Central memory CD8-positive, alpha-beta T cell (primary cell): ENCODE measurements around the gene LPAR5.
A peak's percentile ranks its signal among the peaks of the same experiment; 100 is the strongest.

ENCODE experiments used
- ATAC-seq: fragments of 150-1000 bp; cut with Tn5 transposase; replicated peaks from 2 replicates; pipeline ENCODE4 v1.10.0; 2022; ENCODE audit warnings: mild to moderate bottlenecking, moderate FRiP score, moderate number of reproducible peaks; ENCODE audit not compliant: poor library complexity, severe bottlenecking; ENCODE audit errors: extremely low read depth
- DNase-seq, 2 donors: peaks; one replicate each; pipeline ENCODE4 v3.0.0; 2021; ENCODE audit warnings: low spot score in 2 of 2
- H3K27ac Mint-ChIP-seq: one replicate; pipeline ENCODE4 v1.8.0; 2022; ENCODE audit warnings: low read depth, mild to moderate bottlenecking, moderate library complexity, mixed read lengths
- H3K27me3 Mint-ChIP-seq: one replicate; pipeline ENCODE4 v1.8.0; 2022; ENCODE audit warnings: mixed read lengths
- H3K36me3 Mint-ChIP-seq: one replicate; pipeline ENCODE4 v1.8.0; 2022; ENCODE audit warnings: mild to moderate bottlenecking, moderate library complexity, mixed read lengths; ENCODE audit not compliant: insufficient read depth
- H3K4me1 Mint-ChIP-seq: one replicate; pipeline ENCODE4 v1.8.0; 2022; ENCODE audit warnings: mixed read lengths
- H3K4me3 Mint-ChIP-seq: one replicate; pipeline ENCODE4 v1.8.0; 2022; ENCODE audit warnings: mild to moderate bottlenecking, moderate library complexity, mixed read lengths
- H3K9me3 Mint-ChIP-seq: one replicate; pipeline ENCODE4 v1.8.0; 2022; ENCODE audit warnings: mixed read lengths

Gene LPAR5

DNA sequence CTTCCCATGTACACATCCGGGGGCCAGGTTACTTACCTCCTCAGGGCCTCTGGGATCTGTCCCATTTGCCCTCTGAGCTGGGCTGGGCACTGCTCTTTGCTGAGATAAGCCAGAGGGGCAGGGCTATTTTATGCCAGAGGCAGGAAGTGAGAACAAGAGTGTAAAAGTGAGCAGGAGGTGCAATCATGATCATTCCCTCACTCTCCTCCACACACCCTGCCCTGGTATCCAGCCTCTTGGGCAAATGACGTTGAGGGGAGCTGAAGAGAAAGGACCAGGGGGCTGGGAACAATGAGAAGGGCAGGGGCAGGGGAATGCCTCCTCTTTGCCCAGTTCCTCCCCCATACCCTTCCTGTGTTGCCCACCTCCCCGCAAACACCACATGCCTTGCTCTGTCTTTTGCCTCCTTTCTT, 4.2 kb downstream of the LPAR5 start:
- DNase-seq, result no peak
- H3K4me1 Mint-ChIP-seq, result peaks cover 59% of the 10 kb centered on the region
- H3K36me3 Mint-ChIP-seq, result peaks cover 15% of the 10 kb centered on the region
- no peaks in the 10 kb centered on the region for H3K27me3 Mint-ChIP-seq
- ATAC-seq, result peak; percentile 34
- peak overlapping the region; percentile 79 for H3K4me3 Mint-ChIP-seq
- H3K27ac Mint-ChIP-seq, result peak overlapping the region; percentile 91
- H3K9me3 Mint-ChIP-seq, result no peaks in the 10 kb centered on the region

DNA sequence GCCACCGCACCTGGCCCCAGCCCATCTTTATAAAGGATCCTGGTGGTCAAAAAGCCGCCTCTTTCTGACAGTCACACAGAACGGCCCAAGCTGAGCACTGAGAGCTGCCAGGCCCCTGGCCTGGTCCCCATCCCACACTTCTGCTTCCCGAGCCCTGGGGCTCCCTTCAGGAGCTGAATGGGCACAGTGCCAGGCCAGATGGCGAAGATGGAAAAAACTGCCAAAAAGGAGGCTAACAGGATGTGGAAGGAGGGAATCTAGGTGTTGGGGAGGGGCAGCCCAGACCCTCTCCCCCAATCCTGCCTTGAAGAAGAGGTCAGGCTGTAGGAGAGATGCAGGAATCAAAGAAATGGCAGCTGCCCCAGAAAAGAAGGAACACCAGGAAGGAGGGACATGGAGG, 5.0 kb downstream of the LPAR5 start:
- ATAC-seq, result no peak

DNA sequence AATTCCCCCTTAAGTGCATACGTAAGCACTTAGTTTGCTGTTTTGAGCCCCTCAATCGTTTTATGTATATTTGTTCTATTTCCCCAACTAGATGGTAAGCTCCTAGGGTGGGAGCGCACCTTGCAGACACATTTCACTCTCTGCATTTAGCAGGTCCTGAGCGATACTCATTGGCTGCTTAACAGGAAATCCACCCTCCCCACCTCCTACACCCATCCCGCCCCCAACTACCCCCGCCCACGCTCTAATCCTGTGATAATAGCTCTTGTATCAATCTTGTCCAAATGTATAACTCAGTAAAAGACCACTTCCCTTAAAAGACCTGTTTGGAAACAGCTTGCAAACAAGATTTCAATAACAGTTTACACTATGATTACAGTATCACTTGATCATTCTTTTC, 8.1 kb downstream of the LPAR5 start:
- peaks cover 41% of the 10 kb centered on the region for H3K4me1 Mint-ChIP-seq

More for the DNA sequence above, 5.0 kb downstream of the LPAR5 start:
- Mint-ChIP-seq H3K9me3 (no peaks in the 10 kb centered on the region), H3K36me3 (peaks cover 12% of the 10 kb centered on the region), H3K4me3 (peak overlapping the region; percentile 79), H3K4me1 (peaks cover 54% of the 10 kb centered on the region), H3K27ac (peak overlapping the region; percentile 91), H3K27me3 (no peaks in the 10 kb centered on the region)
- DNase-seq, result no peak

DNA sequence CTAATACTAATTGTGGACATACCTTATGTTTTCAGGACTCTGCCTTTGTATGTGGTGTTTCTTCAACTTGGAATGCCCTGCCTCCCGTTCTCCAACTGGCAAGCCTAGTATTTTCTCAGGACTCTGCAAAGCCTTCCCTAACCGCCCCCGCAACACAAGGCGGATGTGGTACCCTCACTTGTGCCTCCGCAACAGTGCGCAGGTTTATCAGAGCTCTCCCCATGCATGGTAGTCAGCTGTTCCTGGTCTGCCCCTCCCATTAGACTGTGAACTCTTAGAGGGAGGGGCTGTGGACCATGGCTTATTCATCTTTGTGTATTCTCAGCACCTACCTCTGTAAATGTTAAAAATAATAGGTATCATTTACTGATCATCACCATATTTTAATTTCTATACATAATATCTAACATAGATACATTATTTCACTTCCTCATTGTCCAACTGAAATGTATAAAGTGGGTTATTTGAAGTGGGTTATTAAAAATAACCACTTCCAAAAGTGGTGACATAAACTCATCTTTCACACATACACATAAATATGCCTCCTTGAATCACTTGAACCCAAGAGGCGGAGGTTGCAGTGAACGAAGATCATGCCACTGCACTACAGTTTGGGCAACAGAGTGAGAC, 9.0 kb downstream of the LPAR5 start:
- H3K9me3 Mint-ChIP-seq, result no peaks in the 10 kb centered on the region
- no peak overlapping the region for H3K27ac Mint-ChIP-seq
- H3K36me3 Mint-ChIP-seq, result peaks cover 17% of the 10 kb centered on the region
- no peak for ATAC-seq
- peak overlapping the region; percentile 79 for H3K4me3 Mint-ChIP-seq
- no peaks in the 10 kb centered on the region for H3K27me3 Mint-ChIP-seq
- H3K4me1 Mint-ChIP-seq, result peaks cover 33% of the 10 kb centered on the region
- DNase-seq, result no peak

More for the DNA sequence above, 8.1 kb downstream of the LPAR5 start:
- DNase-seq (no peak), ATAC-seq (peak; percentile 65)
- Mint-ChIP-seq H3K36me3 (peaks cover 18% of the 10 kb centered on the region), H3K27me3 (no peaks in the 10 kb centered on the region), H3K4me3 (peak overlapping the region; percentile 79), H3K9me3 (no peaks in the 10 kb centered on the region), H3K27ac (peak overlapping the region; percentile 83)

DNA sequence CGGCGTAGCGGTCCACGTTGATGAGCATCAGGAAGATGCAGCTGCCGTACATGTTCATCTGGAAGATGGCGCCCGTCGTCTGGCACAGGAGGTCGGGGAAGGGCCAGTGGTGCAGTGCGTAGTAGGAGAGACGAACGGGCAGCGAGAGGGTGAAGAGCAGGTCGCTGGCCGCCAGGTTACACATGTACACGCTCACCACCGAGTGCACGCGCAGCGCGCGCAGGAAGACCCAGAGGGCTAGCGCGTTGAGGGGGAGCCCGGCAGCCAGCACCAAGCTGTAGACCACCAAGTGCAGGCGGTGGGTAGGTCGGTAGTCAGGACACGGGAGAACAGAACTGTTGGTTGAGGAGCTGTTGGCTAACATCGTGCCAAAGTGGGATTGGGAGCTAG, 14.9 kb downstream of the LPAR5 start:
- Mint-ChIP-seq H3K36me3 (peaks cover 21% of the 10 kb centered on the region), H3K27ac (peak overlapping the region; percentile 35), H3K27me3 (no peaks in the 10 kb centered on the region), H3K9me3 (no peaks in the 10 kb centered on the region), H3K4me3 (peak overlapping the region; percentile 16), H3K4me1 (peaks cover 11% of the 10 kb centered on the region)
- ATAC-seq (no peak), DNase-seq (no peak)

DNA sequence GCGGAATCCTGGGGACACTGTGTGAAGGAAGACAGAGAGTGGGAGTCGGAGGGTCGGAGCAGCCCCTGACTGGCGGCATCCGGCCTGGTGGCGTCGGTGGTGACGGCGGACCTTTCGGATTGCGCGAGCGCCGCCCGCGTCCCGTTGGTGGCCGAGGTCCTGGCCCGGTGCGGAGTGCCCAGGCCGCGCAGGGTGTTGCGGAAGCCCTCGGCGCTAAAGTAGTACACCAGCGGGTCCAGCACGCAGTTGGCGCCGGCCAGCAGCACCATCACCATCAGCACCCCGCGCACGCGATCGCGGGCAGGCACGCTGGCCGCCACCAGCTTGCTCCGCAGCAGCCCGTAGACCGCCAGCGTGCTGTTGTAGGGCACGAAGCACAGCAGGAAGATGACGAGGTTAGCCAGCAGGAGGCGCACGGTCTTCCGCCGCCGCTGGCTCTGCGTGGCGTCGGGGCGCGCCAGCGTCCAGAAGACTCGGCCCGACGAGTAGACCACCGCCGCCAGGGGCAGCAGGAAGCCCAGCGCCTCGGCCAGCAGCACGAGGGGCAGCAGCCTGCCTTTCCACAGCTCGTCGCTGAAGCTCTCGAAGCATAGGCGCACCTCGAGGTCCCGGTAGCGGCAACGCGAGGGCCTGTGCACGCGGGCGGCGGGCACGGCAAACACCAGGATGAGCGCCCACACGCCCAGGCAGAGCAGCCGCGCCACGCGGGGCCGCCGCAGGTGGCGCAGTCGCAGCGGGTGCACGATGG, 15.4 kb downstream of the LPAR5 start:
- Mint-ChIP-seq H3K36me3 (peaks cover 21% of the 10 kb centered on the region), H3K4me3 (peak overlapping the region; percentile 16), H3K9me3 (no peaks in the 10 kb centered on the region), H3K27ac (peak overlapping the region; percentile 35), H3K4me1 (peaks cover 11% of the 10 kb centered on the region), H3K27me3 (no peaks in the 10 kb centered on the region)
- ATAC-seq (peak; percentile 35), DNase-seq (no peak)

DNA sequence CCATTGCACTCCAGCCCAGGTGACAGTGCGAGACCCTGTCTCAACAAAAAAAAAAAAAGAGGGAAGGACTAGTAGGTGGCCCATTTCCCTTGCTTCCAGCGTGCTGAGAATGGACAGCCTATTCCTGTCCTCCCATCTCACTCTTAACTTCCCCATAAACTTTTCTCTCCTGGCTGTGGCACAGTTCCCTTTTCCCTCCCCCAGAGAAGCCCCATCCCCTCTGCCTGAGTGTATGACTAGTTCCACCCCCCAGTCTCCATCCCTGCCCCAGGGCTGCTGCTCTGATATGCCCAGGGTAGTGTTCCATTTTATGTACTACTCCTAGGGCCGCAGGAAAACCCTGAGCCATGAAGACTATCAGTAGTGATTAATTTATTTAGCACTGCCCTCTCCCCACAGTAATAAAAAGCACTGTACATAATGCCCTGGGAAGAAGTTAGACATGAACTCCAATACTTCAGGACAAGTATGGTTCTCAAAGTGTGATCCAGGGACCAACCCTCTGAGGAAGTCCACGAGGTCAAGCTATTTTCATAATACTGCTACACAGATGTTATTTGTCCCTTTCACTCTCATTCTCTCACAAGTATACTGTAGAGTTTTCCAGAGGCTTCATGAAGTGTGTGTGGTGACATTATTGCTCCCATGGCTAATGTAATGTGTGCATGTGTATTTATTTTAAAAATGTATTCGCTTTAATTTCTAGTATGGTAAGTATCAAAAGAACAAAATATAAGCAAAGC, 17.1 kb downstream of the LPAR5 start:
- Mint-ChIP-seq H3K27ac (peak overlapping the region; percentile 92), H3K4me3 (no peak overlapping the region), H3K9me3 (no peaks in the 10 kb centered on the region), H3K36me3 (peaks cover 17% of the 10 kb centered on the region), H3K4me1 (peaks cover 20% of the 10 kb centered on the region), H3K27me3 (no peaks in the 10 kb centered on the region)
- ATAC-seq (no peak), DNase-seq (no peak)

DNA sequence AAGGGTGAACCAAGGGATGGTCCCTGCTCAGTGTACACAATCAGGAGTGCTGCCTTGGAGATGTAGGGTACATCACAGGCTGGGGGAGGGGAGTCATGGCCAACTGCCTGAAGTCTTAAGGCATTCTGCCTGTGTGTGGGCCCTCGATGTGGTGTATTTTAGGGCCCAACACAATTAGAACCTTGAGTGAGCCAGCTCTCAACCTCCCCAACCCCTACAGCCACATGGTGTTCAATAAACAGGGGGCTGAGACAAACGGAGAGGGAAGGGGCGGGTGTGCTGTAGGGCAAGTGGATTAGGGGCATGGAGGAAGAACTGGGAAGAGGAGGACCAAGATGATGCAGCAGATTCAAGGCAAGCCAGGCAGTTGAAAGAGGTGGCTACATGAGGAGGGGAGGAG, 20.0 kb downstream of the LPAR5 start:
- Mint-ChIP-seq H3K36me3 (peaks cover 9% of the 10 kb centered on the region), H3K4me3 (no peak overlapping the region), H3K27me3 (no peaks in the 10 kb centered on the region), H3K4me1 (peaks cover 45% of the 10 kb centered on the region), H3K27ac (peak overlapping the region; percentile 36), H3K9me3 (no peaks in the 10 kb centered on the region)
- DNase-seq, result no peak
- ATAC-seq, result no peak

DNA sequence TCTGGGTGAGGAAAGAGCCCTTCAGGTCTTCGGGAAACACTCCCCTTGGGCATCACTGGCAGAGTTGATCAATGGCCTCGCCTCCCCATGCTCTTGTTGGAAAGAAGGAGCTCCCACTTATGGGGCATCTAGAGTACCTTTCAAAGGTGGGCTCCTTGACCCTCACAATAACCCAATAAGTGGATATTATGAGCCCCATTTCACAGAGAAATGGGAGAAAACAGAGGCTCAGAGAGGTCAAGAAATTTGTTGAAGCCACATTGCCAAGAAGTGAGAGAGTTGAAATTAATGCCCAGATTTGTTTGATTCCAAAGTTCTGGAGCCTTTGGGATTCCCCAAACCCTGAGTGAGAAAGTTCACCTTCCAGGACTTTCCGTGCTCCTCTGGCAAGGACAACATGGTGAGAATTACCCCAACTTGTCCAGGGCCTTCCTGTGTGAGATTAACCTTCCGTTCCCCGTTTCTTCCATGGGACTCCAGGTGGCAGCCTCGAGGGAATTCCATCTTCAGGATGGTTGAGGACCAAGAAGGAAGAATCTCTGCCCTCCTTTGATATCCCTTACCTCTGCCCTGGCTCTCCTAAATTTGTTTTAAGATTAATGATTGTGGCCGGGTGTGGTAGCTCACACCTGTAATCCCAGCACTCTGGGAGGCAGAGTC, 21.1 kb downstream of the LPAR5 start:
- H3K9me3 Mint-ChIP-seq, result no peaks in the 10 kb centered on the region
- peak overlapping the region; percentile 91 for H3K27ac Mint-ChIP-seq
- peaks cover 45% of the 10 kb centered on the region for H3K4me1 Mint-ChIP-seq
- peaks cover 3% of the 10 kb centered on the region for H3K36me3 Mint-ChIP-seq
- peak overlapping the region; percentile 46 for H3K4me3 Mint-ChIP-seq
- no peaks in the 10 kb centered on the region for H3K27me3 Mint-ChIP-seq
- ATAC-seq (no peak), DNase-seq (no peak)

DNA sequence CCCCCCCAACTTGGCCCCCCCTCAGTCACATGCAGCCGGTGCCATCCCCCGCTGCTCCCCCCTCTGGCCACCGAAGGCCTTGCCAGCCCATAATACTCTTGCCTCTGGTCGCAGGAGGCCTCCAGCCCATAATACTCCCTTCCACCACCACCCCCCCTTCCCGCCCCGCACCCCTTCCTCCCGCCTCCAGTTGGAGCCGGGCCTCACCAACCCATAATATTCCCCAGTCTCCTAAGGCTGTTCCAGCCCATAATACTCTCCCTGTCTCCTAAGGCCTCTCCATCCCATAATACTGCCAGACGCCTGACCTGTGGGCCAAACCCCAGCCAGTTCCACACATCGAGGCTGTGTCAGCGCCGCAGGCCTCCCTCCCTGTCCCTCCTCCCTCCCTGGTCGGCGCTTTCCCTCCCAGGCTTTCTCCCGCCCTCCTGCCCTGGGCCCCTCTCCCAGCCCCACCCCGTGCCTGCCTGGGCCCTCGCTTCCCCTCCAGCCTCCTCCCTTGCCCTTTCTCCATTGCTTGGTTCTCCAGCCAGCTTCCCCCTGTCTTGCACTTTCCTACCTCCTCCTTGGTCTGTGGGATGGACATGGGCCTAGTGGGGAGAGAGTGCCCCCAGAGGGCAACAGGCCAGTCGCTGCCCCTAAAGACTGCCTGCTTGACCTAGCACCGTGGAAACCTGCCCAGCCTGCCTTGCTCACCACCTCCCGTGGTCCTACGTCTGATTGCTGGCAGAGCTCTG, 21.8 kb downstream of the LPAR5 start:
- Mint-ChIP-seq H3K27me3 (no peaks in the 10 kb centered on the region), H3K9me3 (no peaks in the 10 kb centered on the region), H3K4me3 (peak overlapping the region; percentile 46), H3K36me3 (peaks cover 3% of the 10 kb centered on the region), H3K4me1 (peaks cover 39% of the 10 kb centered on the region), H3K27ac (peak overlapping the region; percentile 91)
- DNase-seq, result peak; percentile 34 to 55
- ATAC-seq, result peak; percentile 62

DNA sequence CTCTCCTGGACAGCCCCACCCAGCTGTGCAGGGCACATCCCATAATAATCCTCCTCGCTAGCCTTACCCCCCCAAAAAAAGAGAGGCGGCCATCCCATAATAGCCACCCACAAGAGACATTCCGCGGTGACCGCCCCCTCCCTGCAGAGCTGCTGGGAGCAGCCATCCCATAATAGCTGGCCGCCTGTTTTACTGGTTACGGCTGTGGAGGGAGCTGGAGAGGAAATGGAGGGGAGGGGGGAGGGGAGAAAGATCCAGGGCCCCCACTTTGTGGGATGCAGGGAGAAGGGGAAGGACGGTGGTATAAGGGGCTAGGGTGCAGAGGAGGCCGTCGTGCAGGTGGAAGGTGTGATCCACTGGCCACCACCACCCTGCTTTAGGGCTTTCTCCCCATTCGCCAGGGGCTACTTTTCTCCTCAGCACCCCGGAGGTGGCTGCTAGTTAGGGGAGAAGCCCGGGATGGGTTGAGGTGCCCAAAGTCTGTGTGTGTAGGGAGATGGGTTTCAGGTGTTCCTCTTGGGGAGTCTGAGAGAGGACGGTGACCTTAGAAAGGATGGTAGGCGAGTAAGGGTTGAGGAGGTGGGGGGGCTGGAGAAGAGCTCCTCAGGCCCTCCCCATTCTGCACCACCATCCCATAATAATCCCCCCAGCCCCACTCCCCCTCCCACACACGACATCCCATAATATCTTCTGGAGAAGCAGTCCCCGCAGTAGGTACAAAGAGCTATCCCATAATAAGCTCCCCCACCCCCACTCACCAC, 22.6 kb downstream of the LPAR5 start:
- peaks cover 33% of the 10 kb centered on the region for H3K4me1 Mint-ChIP-seq
- H3K9me3 Mint-ChIP-seq, result no peaks in the 10 kb centered on the region
- ATAC-seq (peak; percentile 21), DNase-seq (peak in 1 of 2 donors; percentile 36)
- H3K36me3 Mint-ChIP-seq, result peaks cover 3% of the 10 kb centered on the region
- H3K27ac Mint-ChIP-seq, result peak overlapping the region; percentile 91
- H3K4me3 Mint-ChIP-seq, result peak overlapping the region; percentile 46
- no peaks in the 10 kb centered on the region for H3K27me3 Mint-ChIP-seq
